Eye (tissue), 1 donor: ENCODE results near the gene EXOC6.
"Not testable (repeated sequence)": the region's sequence is repeated elsewhere in the genome, so short reads cannot be mapped to it uniquely, and the experiment has no call there.

Source experiments
- DNase-seq: peaks from one replicate; pipeline ENCODE4 v3.0.0-alpha.2; 2015

EXOC6 gene

GRCh38 chr10:92957223-92958010, 109.1 kb downstream of the EXOC6 start:
- no peak for DNase-seq

DNA sequence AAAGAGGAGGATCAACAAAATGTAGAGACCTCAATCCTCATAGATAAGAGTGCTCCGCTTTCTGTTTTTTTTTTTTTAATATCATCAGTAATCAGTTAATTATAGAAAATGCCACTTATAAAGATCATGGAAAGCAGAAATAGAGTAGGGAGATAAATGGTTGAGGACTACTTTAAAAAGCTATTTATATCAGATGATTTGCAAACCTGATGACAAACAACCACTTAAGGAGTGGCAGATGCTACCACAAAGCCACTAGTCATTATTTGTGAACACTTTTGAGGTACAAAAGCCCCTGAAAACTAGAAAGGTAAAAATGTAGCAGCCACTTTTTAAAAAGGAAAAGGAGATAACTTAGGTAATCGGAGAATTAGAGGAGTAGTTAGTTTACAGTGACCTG, 113.3 kb downstream of the EXOC6 start:
- DNase-seq = no peak

DNA sequence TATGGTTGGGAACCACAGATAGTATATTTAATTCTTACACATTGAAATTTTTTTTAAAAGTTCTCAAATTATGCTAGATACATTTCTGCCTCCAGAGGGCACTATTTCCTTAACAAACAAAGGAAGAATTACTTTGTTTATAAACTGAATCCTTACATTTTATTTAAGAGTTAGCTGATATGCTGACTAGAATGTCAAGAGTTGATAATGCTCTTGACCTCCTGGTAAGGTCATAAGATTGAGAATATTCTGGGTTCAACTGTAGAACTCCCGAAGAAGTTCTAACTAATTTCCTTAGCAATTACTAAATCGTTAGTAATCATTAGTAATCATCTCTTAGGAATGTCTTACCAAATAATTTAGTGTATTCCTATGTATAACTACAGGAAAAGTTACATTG, 117.0 kb downstream of the EXOC6 start:
- DNase-seq = peak; percentile 85

- no peak for DNase-seq
These were observed 119.3 kb downstream of the EXOC6 start for GRCh38 chr10:92967641-92968040.

DNA sequence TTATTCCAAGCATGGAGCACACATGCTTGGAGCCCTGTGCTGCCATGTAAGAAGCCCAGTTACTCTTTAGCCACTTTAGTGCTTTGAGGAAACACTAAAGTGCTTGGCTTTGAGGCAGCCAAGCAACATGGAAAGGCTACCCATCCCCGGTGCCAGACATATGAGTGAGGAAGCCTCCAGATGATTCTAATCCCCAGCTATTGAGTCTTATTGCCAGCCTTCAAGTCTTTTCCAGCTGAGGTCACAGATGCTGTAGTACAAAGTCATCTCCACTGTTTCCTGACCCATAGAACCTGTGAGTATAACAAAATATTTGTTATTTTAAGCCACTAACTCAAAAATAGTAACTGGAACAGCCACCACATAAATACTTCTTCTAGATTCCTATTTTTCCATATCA, 120.8 kb downstream of the EXOC6 start:
- no peak for DNase-seq

DNA sequence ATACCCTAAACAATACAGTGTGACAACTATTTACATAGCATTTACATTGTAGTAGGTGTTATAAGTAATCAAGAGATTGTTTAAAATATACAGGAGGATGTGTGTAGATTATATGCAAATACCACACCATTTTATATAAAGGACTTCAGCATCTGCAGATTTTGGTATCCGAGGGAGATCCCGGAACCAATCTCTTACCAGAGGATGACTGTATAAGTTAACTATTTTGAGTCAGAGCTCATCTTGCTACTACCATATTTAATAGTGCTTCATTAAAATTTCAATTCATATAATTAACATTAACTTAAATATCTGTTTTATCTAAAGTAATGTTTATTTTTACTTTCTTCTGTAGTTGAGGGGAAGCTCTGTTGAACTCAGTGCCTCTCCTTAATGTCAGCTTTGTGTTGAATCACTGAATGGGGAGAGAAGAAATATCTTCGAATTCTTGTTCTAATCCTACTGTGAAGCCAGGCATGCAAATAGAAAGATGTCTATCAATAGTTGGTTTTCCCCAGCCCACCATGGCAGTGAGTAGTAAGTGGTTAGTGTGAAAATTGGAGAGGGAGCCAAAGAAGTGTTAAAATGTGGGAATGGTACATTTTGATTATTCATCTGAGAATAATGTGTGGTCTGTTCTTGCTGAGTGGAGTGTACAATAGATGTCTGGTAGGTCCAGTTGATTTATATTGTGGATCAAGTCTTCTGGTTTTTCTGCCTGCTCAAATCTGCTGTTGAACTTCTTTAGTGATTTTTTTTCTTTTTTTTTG, 122.2 kb downstream of the EXOC6 start:
- DNase-seq = no peak

DNA sequence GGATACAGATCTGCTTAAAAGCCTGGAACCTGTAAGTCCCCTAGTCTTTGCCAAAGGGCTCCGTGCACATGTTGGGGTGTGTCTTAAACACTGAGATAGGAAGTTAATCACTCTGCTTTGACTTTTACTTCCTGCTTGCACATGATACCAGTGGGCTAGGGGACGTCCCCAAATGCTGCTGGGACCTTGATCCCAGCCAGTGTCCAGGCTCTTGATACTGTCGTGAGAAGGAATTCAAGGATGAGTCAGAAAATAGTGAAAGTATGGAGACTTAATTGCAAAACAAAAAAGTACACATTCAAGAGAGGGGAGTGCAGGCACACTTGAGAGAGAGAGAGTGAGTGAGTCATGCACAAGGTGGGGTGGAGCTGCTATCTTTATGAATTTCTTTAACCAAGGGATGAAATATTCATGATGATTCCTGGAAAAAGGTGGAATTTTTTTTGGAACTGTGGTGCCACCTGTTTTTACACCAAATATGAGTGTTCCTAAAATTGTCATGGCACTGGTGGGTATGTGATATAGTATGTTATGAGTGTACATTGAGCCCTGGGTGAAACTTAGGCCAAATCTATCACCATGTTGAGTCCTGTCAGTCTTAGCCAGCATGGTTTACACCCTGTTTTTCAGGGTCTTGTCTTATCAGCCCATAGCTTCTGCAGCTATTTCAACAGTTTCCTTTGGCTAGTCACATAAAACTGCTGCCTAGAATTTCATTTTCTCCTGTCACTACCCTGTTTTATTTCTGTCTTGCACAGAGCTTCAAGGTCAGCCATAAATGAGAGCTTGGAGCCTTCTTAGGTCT, 123.9 kb downstream of the EXOC6 start:
- no peak for DNase-seq

DNA sequence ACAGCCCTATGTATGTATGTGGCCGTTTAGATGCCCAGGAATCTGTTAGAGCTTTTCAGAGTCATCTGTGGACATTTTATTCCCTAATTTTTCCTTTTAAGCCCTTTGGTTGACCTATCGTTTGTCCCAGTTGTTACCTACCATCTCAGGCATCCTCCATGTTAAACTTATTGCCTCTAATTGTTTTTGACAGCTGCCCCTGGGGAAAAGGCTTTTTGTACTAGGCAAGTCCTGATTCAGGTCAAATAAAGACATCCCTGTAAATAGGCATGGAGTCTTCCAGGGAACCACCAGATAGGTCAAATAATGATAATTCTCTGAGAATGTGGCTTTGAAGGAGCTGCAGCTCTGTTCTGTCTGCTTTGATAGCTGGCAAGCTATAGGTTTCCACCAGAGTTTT, 124.6 kb downstream of the EXOC6 start:
- DNase-seq = peak; percentile 79

- not testable (repeated sequence) for DNase-seq
These were observed 128.0 kb downstream of the EXOC6 start for GRCh38 chr10:92976278-92976677.

DNA sequence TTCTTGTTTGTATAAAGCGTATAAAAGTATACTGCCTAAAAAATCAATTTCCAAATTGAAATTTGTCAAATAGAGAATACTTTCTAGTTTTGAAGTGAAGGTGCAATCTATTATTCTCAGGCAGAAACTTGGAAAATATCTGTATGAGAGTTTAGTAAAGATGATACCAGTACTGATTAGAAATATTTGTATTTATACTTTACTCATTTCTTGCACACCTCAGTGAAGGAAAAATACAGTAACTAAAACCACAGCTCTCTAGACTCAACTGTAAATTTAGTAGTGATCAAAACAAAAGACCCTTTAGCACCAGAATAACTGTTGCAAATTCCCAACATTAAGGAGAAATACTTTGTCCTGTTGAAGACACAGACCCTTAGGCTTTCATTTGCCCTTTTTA, 140.9 kb downstream of the EXOC6 start:
- DNase-seq = no peak

DNA sequence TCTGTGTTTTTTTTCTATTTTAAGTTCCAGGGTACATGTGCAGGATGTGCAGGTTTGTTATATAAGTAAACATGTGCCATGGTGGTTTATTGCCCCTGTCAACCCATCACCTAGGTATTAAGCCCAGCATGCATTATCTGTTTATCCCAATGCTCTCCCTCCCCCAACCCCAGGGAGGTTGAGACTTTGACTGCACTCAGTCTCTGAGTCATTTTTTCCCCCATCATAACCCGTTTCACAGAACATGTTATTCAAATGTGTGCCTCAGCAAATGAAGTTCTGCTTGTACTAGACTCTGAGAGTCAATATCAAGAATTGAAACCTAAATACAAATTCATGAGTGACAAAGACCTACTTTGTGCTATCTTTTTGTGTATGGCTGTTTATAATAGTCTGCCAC, 142.3 kb downstream of the EXOC6 start:
- no peak for DNase-seq

GRCh38 chr10:92991513-92991912, 143.2 kb downstream of the EXOC6 start:
- no peak for DNase-seq

DNA sequence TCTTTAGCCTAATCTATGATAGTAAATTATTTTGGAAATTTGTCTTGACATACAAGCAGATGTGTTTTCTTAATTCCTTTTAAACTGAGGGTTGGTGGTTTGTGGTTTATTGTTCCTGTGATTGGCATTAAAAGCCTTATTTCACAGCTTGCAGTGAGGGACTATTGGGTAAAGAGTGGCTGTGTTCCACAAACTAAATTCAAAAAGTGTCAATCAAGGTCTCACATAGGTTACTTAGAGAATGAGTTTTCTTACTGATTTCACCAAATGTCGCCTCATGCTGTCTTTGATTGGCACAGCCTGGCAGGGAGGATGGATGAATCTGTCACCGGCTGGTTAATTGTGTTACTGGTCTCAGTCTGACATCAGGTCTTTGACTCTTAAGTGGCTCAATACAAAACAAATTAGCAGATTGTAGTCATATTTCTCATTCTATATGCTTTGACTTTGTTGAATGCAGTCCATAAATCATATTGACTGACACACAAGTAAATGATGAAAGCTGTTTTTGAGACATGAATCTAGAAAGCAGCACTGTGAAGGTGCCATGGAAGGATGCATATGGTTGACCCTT, 145.5 kb downstream of the EXOC6 start:
- DNase-seq = peak; percentile 30

DNA sequence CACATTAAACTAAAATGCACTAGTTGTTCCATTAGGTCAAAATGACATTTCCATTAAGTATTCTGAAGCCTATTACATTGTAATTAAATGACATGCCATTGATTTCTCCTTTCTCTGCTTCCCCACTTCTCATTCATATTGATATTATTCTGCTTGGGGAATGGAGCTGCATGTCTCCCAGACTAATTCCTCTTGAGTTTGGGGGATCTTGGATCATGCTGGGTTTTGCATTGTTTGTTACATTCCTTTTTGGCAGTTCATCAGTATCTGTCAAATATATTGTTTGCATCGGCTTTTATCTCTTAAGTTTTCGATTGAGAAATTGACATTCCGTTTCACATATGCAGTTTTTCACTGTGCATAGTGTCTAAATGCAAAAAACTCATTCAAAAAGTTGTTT, 147.2 kb downstream of the EXOC6 start:
- no peak for DNase-seq

DNA sequence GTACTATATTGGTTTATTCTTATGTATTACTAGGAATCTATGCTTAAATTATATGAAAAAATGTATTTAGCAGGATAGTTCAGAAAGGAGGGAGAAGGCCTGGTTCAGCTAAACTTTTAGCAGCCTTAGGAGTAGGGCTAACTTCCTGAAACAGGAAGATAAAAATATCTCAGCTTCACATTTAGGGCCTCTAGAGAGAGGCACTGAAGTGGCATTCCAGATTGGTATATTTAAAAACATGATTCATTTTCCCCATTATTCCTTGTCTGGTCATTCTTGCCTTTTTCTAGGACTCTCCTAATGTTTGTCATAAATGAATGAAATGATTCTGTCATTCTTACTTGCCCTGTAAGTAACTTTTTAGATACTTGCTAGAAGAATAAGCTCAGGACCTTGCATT, 149.3 kb downstream of the EXOC6 start:
- DNase-seq = no peak

DNA sequence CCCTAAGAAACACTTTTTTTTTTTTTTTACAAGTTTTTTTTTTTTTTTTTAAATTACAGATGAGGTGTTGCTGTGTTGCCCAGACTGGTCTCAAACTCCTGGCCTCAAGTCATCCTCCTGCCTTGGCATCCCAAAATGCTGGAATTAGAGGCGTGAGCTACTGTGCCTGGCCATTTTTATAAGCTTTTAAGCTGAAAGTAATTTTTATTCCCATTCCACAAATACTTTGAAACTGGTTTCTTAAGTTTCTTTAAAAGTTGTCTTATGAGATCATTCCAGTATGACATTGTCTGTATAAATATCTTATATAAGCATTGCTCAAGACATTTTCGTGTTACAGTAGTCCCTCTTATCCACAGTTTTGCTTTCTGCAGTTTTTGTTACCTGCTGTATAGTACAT, 150.9 kb downstream of the EXOC6 start:
- no peak for DNase-seq

GRCh38 chr10:93006435-93007039, 158.2 kb downstream of the EXOC6 start:
- peak; percentile 80 for DNase-seq

DNA sequence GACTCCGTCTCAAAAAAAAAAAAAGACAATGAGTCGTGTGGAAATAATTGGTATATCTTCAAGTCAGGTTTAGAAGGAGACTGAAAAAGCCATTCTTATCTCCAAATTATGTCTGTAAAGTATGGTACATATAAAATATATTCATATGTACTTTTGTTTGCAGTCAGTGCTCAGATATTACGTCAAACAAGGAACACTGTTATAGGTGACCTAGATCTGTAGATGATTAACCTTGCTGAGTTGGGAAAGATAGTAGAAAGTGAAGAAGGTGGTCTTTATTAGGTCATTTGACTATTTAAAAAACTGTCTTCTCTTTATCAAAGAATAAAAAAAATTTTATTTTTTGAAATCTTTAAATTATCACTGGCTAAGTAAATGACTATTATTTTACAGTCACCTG, 167.4 kb downstream of the EXOC6 start:
- DNase-seq = no peak

- no peak for DNase-seq
These were observed 174.8 kb downstream of the EXOC6 start for GRCh38 chr10:93023013-93023650.

- no peak for DNase-seq
These were observed 177.8 kb downstream of the EXOC6 start for GRCh38 chr10:93026072-93026471.

GRCh38 chr10:93027508-93027907, 179.2 kb downstream of the EXOC6 start:
- no peak for DNase-seq

GRCh38 chr10:93028883-93029282, 180.6 kb downstream of the EXOC6 start:
- no peak for DNase-seq
